Measurements from ENCODE around the gene PCDH15. TPM values are rescaled to one million over a fixed set of nuclear protein-coding genes. Genes with fewer than 3 reads are reported as not detected.
A peak's percentile ranks its signal among the peaks of the same experiment; 100 is the strongest.

PCDH15 gene
- total and polyA plus RNA-seq, 2 of the 13 experiments (the other 11 are each of a cell fraction or from before 2014, with no cell fraction given) = not detected

- no peak overlapping the region for H3K4me3 ChIP-seq (replicated peaks in 1 of 3; ENCODE audit: insufficient read depth in 1 of 3, low read depth in 2 of 3, low read length in 3 of 3)
- H3K36me3 ChIP-seq (replicated peaks in 1 of 2; ENCODE audit: control insufficient read depth in 1 of 2, insufficient read depth in 2 of 2, low read length in 2 of 2) = no peaks in the 10 kb centered on the region
- DNase-seq (ENCODE audit: low spot score) = no peak
- ATAC-seq = no peak
- in situ Hi-C loops (cut with HindIII; ENCODE audit: extremely low pct_ligation_motif_present, low pct_unique_long_range_greater_than_20kb) (no loop called here), intact Hi-C loops (cut with micrococcal nuclease; ENCODE audit: unreplicated experiment) (no loop called here)
- no peak overlapping the region for H3K4me2 ChIP-seq (ENCODE audit: low read depth, low read length)
- ChIA-PET POLR2A (no interaction called here), CTCF (ENCODE audit: low intra/inter-chr PET ratio, low total read pairs) (no interaction called here)
- no peaks in the 10 kb centered on the region for H3K27me3 ChIP-seq (ENCODE audit: control insufficient read depth in 1 of 2, insufficient read depth in 2 of 2, low read length in 2 of 2)
- H3K4me1 ChIP-seq (ENCODE audit: insufficient read depth, low read length) = no peaks in the 10 kb centered on the region
- no peaks in the 10 kb centered on the region for H3K9me3 ChIP-seq (ENCODE audit: low read length)
- H4K20me1 ChIP-seq (ENCODE audit: insufficient read depth, low read length) = no peaks in the 10 kb centered on the region
- no peak for FAIRE-seq
- 3% methylated on average over 1 of the region's 1 CpG for WGBS (ENCODE audit: low lambda C conversion rate)
- TF ChIP-seq MLLT10 (CRISPR knock-in tag; IDR thresholded peaks at IDR 0.05) (no peak), MAFK (conservative IDR thresholded peaks at IDR 0.05 in 1 of 2, IDR thresholded peaks at IDR 0.05 in 1 of 2; ENCODE audit: low read length in 2 of 2) (peak; percentile 65 to 81; a peak in 3 of 4 replicates), MAFF (IDR thresholded peaks at IDR 0.05; ENCODE audit: low read depth, low read length) (peak; percentile 63), SNRNP70 (IDR thresholded peaks at IDR 0.05; ENCODE audit: low read depth, low read length) (no peak)
- no peak overlapping the region for H3K27ac ChIP-seq (ENCODE audit: extremely low read length, insufficient read depth, low read length)
- no peaks in the 10 kb centered on the region for H3K79me2 ChIP-seq (ENCODE audit: insufficient read depth, low read length)
- H3K9ac ChIP-seq (ENCODE audit: insufficient read depth, low read depth, low read length) = no peak overlapping the region
- BruUV-seq (replicated peaks) = no TSS peak
- no peak overlapping the region for H2AFZ ChIP-seq (ENCODE audit: low read length)
These were observed 704.1 kb downstream of the PCDH15 start for GRCh38 chr10:54096892-54097291.

GRCh38 chr10:54094321-54094720, 706.7 kb downstream of the PCDH15 start:
- ATAC-seq (no peak), FAIRE-seq (no peak), DNase-seq (ENCODE audit: low spot score) (no peak)
- Histone ChIP-seq H3K36me3 (replicated peaks in 1 of 2; ENCODE audit: control insufficient read depth in 1 of 2, insufficient read depth in 2 of 2, low read length in 2 of 2) (no peaks in the 10 kb centered on the region), H3K4me3 (replicated peaks in 1 of 3; ENCODE audit: insufficient read depth in 1 of 3, low read depth in 2 of 3, low read length in 3 of 3) (no peak overlapping the region), H3K27me3 (ENCODE audit: control insufficient read depth in 1 of 2, insufficient read depth in 2 of 2, low read length in 2 of 2) (no peaks in the 10 kb centered on the region), H2AFZ (ENCODE audit: low read length) (no peak overlapping the region), H3K27ac (ENCODE audit: extremely low read length, insufficient read depth, low read length) (no peak overlapping the region), H3K9me3 (ENCODE audit: low read length) (no peaks in the 10 kb centered on the region), H4K20me1 (ENCODE audit: insufficient read depth, low read length) (no peaks in the 10 kb centered on the region), H3K4me1 (ENCODE audit: insufficient read depth, low read length) (no peaks in the 10 kb centered on the region), H3K9ac (ENCODE audit: insufficient read depth, low read depth, low read length) (no peak overlapping the region), H3K79me2 (ENCODE audit: insufficient read depth, low read length) (no peaks in the 10 kb centered on the region), H3K4me2 (ENCODE audit: low read depth, low read length) (no peak overlapping the region)
- WGBS (ENCODE audit: low lambda C conversion rate) = 0% methylated on average over 5 of the region's 5 CpGs
- ChIA-PET POLR2A (no interaction called here), CTCF (ENCODE audit: low intra/inter-chr PET ratio, low total read pairs) (no interaction called here)
- intact Hi-C loops (cut with micrococcal nuclease; ENCODE audit: unreplicated experiment) = no loop called here
- in situ Hi-C loops (cut with HindIII; ENCODE audit: extremely low pct_ligation_motif_present, low pct_unique_long_range_greater_than_20kb) = no loop called here
- BruUV-seq (replicated peaks) = no TSS peak
- TF ChIP-seq CREB1 (IDR thresholded peaks at IDR 0.05) (no peak), CREB1 (CRISPR knock-in tag; IDR thresholded peaks at IDR 0.05) (no peak), YEATS4 (CRISPR knock-in tag; IDR thresholded peaks at IDR 0.05; ENCODE audit: borderline replicate concordance) (no peak), TRIM24 (CRISPR knock-in tag; IDR thresholded peaks at IDR 0.05) (no peak), ZBTB44 (CRISPR knock-in tag; IDR thresholded peaks at IDR 0.05) (no peak), ZBTB1 (CRISPR knock-in tag; IDR thresholded peaks at IDR 0.05; ENCODE audit: borderline replicate concordance) (no peak), TSC22D2 (CRISPR knock-in tag; IDR thresholded peaks at IDR 0.05; ENCODE audit: borderline replicate concordance) (no peak), JUNB (CRISPR knock-in tag; IDR thresholded peaks at IDR 0.05; ENCODE audit: borderline replicate concordance) (no peak), HMG20B (CRISPR knock-in tag; conservative IDR thresholded peaks at IDR 0.05) (no peak), ARID3A (IDR thresholded peaks at IDR 0.05; ENCODE audit: low read depth, low read length) (no peak), ZNF432 (CRISPR knock-in tag; IDR thresholded peaks at IDR 0.05; ENCODE audit: borderline replicate concordance) (no peak)

All from HepG2 (cell line).